Right cardiac atrium (tissue), 5 donors: ENCODE results near the gene RBMX. TPM values are rescaled to one million over a fixed set of nuclear protein-coding genes. Genes with fewer than 3 reads are reported as not detected.
A peak's percentile ranks its signal among the peaks of the same experiment; 100 is the strongest.

ENCODE experiments used
- ATAC-seq, 2 donors: fragments of 200-7000 bp; cut with Tn5 transposase; one replicate each; pipeline versions ENCODE4 v1.8.0 to v1.9.1; 2020; ENCODE audit warnings: moderate library complexity in 2 of 2, mild to moderate bottlenecking in 1 of 2
- DNase-seq, 3 donors: peaks; one replicate each; pipeline ENCODE4 v3.0.0-alpha.2; 2020
- H3K27ac ChIP-seq: one replicate; pipeline ENCODE4 v1.5.1; 2013; ENCODE audit warnings: mild to moderate bottlenecking, low read length, control low read depth, moderate library complexity
- H3K27me3 ChIP-seq: one replicate; pipeline ENCODE4 v1.6.1; 2013; ENCODE audit not compliant: control insufficient read depth, insufficient read depth
- H3K4me1 ChIP-seq: one replicate; pipeline ENCODE4 v1.6.1; 2013; ENCODE audit warnings: low read length; ENCODE audit not compliant: control insufficient read depth, insufficient read depth
- H3K4me3 ChIP-seq: one replicate; pipeline ENCODE4 v1.5.1; 2013; ENCODE audit warnings: low read length, control low read depth
- H3K9me3 ChIP-seq: one replicate; pipeline ENCODE4 v1.6.1; 2013; ENCODE audit warnings: low read length; ENCODE audit not compliant: control insufficient read depth
- WGBS: extraction: QIAGEN DNeasy Blood & Tissue Kit; methylation state at CpG from one replicate; pipeline ENCODE4 v1.1.7; 2013; 5-methylcytosine and 5-hydroxymethylcytosine counted together
- intact Hi-C, 4 donors: fragments of 100-400 bp; cut with DNase I; formaldehyde crosslinking; loops; one replicate each; pipeline versions ENCODE4 v1.11.0 to v1.14.0; 2022 to 2023
- polyA plus RNA-seq: library from polyadenylated mRNA; stranded (reverse); fragments of 200-250 nt; gene quantifications from one replicate; pipeline ENCODE4 v1.2.3, GENCODE V29; 2013
- total RNA-seq, 4 donors: library from RNA; stranded (reverse); fragmentation: NEBNext Ultra II Directional; extraction: Animal tissue kit (Norgen Biotek cat#: 25700); gene quantifications; one replicate each; pipeline ENCODE4 v1.2.1, GENCODE V29; 2021
- donor health status: healthy with polysubstance abuse.
- donor health status: DM: no; HTN: yes; CAD: no.
- donor health status: DM: no; HTN: no; CAD: no.
- donor health status: DM: no; HTN: yes; CAD: no; lungs with severe emphysema.
- donor health status: DM: yes; HTN: yes; CAD: no.

The RBMX gene
- total and polyA plus RNA-seq, 5 donors: 88.4 to 123 (median 93.9) TPM

GRCh38 chrX:136863826-136864225 is 16.7 kb downstream of the RBMX start:
- Histone ChIP-seq H3K27ac (no peak overlapping the region), H3K27me3 (no peaks in the 10 kb centered on the region), H3K4me3 (no peak overlapping the region), H3K4me1 (peaks cover 1% of the 10 kb centered on the region), H3K9me3 (no peaks in the 10 kb centered on the region)
- 92% methylated on average over 2 of the region's 2 CpGs for WGBS
- intact Hi-C loops: no loop called here
- ATAC-seq (no peak), DNase-seq (no peak)

GRCh38 chrX:136862546-136862945 is 18.0 kb downstream of the RBMX start:
- Histone ChIP-seq H3K27me3 (no peaks in the 10 kb centered on the region), H3K27ac (no peak overlapping the region), H3K4me1 (peaks cover 1% of the 10 kb centered on the region), H3K9me3 (no peaks in the 10 kb centered on the region), H3K4me3 (no peak overlapping the region)
- DNase-seq: no peak
- ATAC-seq: no peak
- intact Hi-C loops: no loop called here
- WGBS: 69% methylated on average over 5 of the region's 5 CpGs

- DNase-seq (no peak), ATAC-seq (no peak)
- intact Hi-C loops: no loop called here
- no peak overlapping the region for H3K27ac ChIP-seq
- H3K4me1 ChIP-seq: peaks cover 1% of the 10 kb centered on the region
- WGBS: 78% methylated on average over 1 of the region's 1 CpG
- no peak overlapping the region for H3K4me3 ChIP-seq
- H3K9me3 ChIP-seq: no peaks in the 10 kb centered on the region
- no peaks in the 10 kb centered on the region for H3K27me3 ChIP-seq
Measured at GRCh38 chrX:136861877-136862276, 18.6 kb downstream of the RBMX start.

GRCh38 chrX:136858007-136858756 is 22.3 kb downstream of the RBMX start:
- intact Hi-C loops: no loop called here
- no peak overlapping the region for H3K4me3 ChIP-seq
- H3K4me1 ChIP-seq: no peaks in the 10 kb centered on the region
- DNase-seq (no peak), ATAC-seq (no peak)
- no peak overlapping the region for H3K27ac ChIP-seq
- H3K27me3 ChIP-seq: no peaks in the 10 kb centered on the region
- no peaks in the 10 kb centered on the region for H3K9me3 ChIP-seq
- whole genome bisulfite sequencing: 95% methylated on average over 4 of the region's 4 CpGs

GRCh38 chrX:136856551-136856950 is 24.0 kb downstream of the RBMX start:
- no peak for DNase-seq
- intact Hi-C loops: no loop called here
- H3K9me3 ChIP-seq: no peaks in the 10 kb centered on the region
- H3K27ac ChIP-seq: no peak overlapping the region
- no peaks in the 10 kb centered on the region for H3K4me1 ChIP-seq
- no peaks in the 10 kb centered on the region for H3K27me3 ChIP-seq
- ATAC-seq: peak; percentile 19 to 47
- 87% methylated on average over 6 of the region's 6 CpGs for WGBS
- no peak overlapping the region for H3K4me3 ChIP-seq

- no peaks in the 10 kb centered on the region for H3K9me3 ChIP-seq
- H3K4me1 ChIP-seq: no peaks in the 10 kb centered on the region
- no peak for ATAC-seq
- no peak for DNase-seq
- H3K27ac ChIP-seq: no peak overlapping the region
- WGBS: 93% methylated on average over 8 of the region's 8 CpGs
- H3K4me3 ChIP-seq: no peak overlapping the region
- intact Hi-C loops: no loop called here
- H3K27me3 ChIP-seq: no peaks in the 10 kb centered on the region
Measured at GRCh38 chrX:136856050-136856449, 24.5 kb downstream of the RBMX start.

- intact Hi-C loops: no loop called here
- WGBS: 94% methylated on average over 3 of the region's 3 CpGs
- Histone ChIP-seq H3K9me3 (no peaks in the 10 kb centered on the region), H3K4me1 (no peaks in the 10 kb centered on the region), H3K27ac (no peak overlapping the region), H3K4me3 (no peak overlapping the region), H3K27me3 (no peaks in the 10 kb centered on the region)
- no peak for DNase-seq
- ATAC-seq: no peak
Measured at GRCh38 chrX:136851526-136851925, 29.0 kb downstream of the RBMX start.

- H3K4me1 ChIP-seq: no peaks in the 10 kb centered on the region
- peak; percentile 63 to 65 for ATAC-seq
- H3K27ac ChIP-seq: peak overlapping the region; percentile 27
- WGBS: 61% methylated on average over 9 of the region's 9 CpGs
- DNase-seq: peak in 1 of 3 donors; percentile 36
- intact Hi-C loops: no loop called here
- no peaks in the 10 kb centered on the region for H3K27me3 ChIP-seq
- H3K4me3 ChIP-seq: no peak overlapping the region
- no peaks in the 10 kb centered on the region for H3K9me3 ChIP-seq
Measured at GRCh38 chrX:136850441-136851175, 29.9 kb downstream of the RBMX start.

GRCh38 chrX:136849395-136849794 is 31.1 kb downstream of the RBMX start:
- Histone ChIP-seq H3K4me3 (no peak overlapping the region), H3K9me3 (no peaks in the 10 kb centered on the region), H3K27ac (no peak overlapping the region), H3K27me3 (no peaks in the 10 kb centered on the region), H3K4me1 (no peaks in the 10 kb centered on the region)
- 95% methylated on average over 3 of the region's 3 CpGs for WGBS
- DNase-seq (no peak), ATAC-seq (no peak)
- intact Hi-C loops: no loop called here

GRCh38 chrX:136847874-136848273 is 32.7 kb downstream of the RBMX start:
- DNase-seq (no peak), ATAC-seq (peak in 1 of 2 donors; percentile 81)
- H3K27me3 ChIP-seq: no peaks in the 10 kb centered on the region
- H3K9me3 ChIP-seq: no peaks in the 10 kb centered on the region
- no peak overlapping the region for H3K27ac ChIP-seq
- 76% methylated on average over 2 of the region's 2 CpGs for WGBS
- intact Hi-C loops: no loop called here
- no peaks in the 10 kb centered on the region for H3K4me1 ChIP-seq
- H3K4me3 ChIP-seq: no peak overlapping the region

GRCh38 chrX:136839196-136839595 is 41.3 kb downstream of the RBMX start:
- intact Hi-C loops: no loop called here
- ATAC-seq (no peak), DNase-seq (no peak)
- 21% methylated on average over 1 of the region's 1 CpG for WGBS
- Histone ChIP-seq H3K4me3 (no peak overlapping the region), H3K27ac (no peak overlapping the region), H3K9me3 (no peaks in the 10 kb centered on the region), H3K27me3 (no peaks in the 10 kb centered on the region), H3K4me1 (no peaks in the 10 kb centered on the region)
